ENCODE results near the gene SLC8A1.

DNA sequence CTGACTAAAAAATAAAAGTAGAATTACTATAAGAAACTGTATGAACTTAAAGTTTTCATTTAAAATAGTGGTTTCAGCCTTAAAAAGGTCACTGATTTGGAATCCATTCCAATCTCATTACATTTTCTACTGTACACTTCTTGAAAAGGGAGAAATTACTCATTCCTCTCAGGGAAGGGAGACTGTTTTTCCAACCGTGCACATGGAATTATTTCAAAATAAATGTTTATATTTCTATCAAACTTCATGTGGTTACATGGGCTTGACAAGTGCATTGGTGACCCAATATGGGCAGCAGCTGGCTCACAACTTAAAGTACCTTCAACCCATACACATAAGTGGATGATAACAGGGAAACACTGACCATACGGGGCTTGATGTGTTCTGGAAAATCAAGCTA is 348.3 kb downstream of the SLC8A1 start:
- TF ChIP-seq POLR2A (IDR thresholded peaks at IDR 0.05), result no peak
- TF ChIP-seq, protein P1, sequence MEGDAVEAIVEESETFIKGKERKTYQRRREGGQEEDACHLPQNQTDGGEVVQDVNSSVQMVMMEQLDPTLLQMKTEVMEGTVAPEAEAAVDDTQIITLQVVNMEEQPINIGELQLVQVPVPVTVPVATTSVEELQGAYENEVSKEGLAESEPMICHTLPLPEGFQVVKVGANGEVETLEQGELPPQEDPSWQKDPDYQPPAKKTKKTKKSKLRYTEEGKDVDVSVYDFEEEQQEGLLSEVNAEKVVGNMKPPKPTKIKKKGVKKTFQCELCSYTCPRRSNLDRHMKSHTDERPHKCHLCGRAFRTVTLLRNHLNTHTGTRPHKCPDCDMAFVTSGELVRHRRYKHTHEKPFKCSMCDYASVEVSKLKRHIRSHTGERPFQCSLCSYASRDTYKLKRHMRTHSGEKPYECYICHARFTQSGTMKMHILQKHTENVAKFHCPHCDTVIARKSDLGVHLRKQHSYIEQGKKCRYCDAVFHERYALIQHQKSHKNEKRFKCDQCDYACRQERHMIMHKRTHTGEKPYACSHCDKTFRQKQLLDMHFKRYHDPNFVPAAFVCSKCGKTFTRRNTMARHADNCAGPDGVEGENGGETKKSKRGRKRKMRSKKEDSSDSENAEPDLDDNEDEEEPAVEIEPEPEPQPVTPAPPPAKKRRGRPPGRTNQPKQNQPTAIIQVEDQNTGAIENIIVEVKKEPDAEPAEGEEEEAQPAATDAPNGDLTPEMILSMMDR (IDR thresholded peaks at IDR 0.05), result no peak
- no peak for TF ChIP-seq POLR2AphosphoS5 (IDR thresholded peaks at IDR 0.05)
- no peak for TF ChIP-seq EP300 (IDR thresholded peaks at IDR 0.05; ENCODE audit: low read depth)
